AG10803 (cell line): ENCODE measurements around the gene SLC7A10.

Source experiments
- DNase-seq: peaks from one replicate; pipeline ENCODE4 v3.0.0; 2010; ENCODE audit warnings: low read depth
- H3K4me3 ChIP-seq: 2 replicates; pipeline ENCODE4 v1.5.1; 2011; ENCODE audit warnings: mild to moderate bottlenecking, low read length, control low read depth
- CTCF ChIP-seq: conservative IDR thresholded peaks from 2 replicates; pipeline ENCODE4 v1.5.1; 2011; ENCODE audit warnings: mild to moderate bottlenecking, low read length, control low read depth, inconsistent platforms

The SLC7A10 gene

GRCh38 chr19:33225458-33225926 lies at the start of gene SLC7A10:
SLC7A10 (minus strand) TSS chr19:33225850; CDS start chr19:33225703, 147 bp downstream.
- TF ChIP-seq CTCF = no peak
- no peak within 1 kb of the TSS for H3K4me3 ChIP-seq
- DNase-seq = no peak

GRCh38 chr19:33274663-33275558 lies 49.3 kb upstream of the SLC7A10 start:
- no peak for DNase-seq
- no peak overlapping the region for H3K4me3 ChIP-seq
- no peak for TF ChIP-seq CTCF

GRCh38 chr19:33273881-33274662 lies 48.4 kb upstream of the SLC7A10 start:
- H3K4me3 ChIP-seq = no peak overlapping the region
- TF ChIP-seq CTCF = no peak
- peak; percentile 94 for DNase-seq

- H3K4me3 ChIP-seq = no peak overlapping the region
- DNase-seq = no peak
- no peak for TF ChIP-seq CTCF
These were observed 47.6 kb upstream of the SLC7A10 start for GRCh38 chr19:33273065-33273736.

- H3K4me3 ChIP-seq = no peak overlapping the region
- DNase-seq = no peak
- no peak for TF ChIP-seq CTCF
These were observed 45.8 kb upstream of the SLC7A10 start for GRCh38 chr19:33271246-33272021.

GRCh38 chr19:33270769-33271168 lies 45.1 kb upstream of the SLC7A10 start:
- no peak for TF ChIP-seq CTCF
- H3K4me3 ChIP-seq = no peak overlapping the region
- DNase-seq = no peak
